PFSK-1 (cell line): ENCODE results near the gene IL2RA.

ENCODE experiments used
- FOXP2 ChIP-seq: optimal IDR thresholded peaks from 2 replicates; pipeline ENCODE3; 2011; ENCODE audit warnings: borderline replicate concordance, control low read depth, inconsistent platforms; ENCODE audit not compliant: insufficient read depth; ENCODE audit errors: extremely low read length, extremely low read depth
- POLR2AphosphoS5 ChIP-seq: IDR thresholded peaks from 2 replicates; pipeline ENCODE4 v1.6.1; 2012; ENCODE audit warnings: low read depth, mild to moderate bottlenecking, control low read depth, low read length, moderate library complexity
- REST ChIP-seq, 2 experiments: IDR thresholded peaks; 2 replicates each; pipeline versions ENCODE4 v1.6.1 to v1.8.0; 2011 to 2012; ENCODE audit warnings: low read depth in 2 of 2, low read length in 2 of 2, control low read depth in 1 of 2, inconsistent platforms in 1 of 2, mild to moderate bottlenecking in 1 of 2, moderate library complexity in 1 of 2; ENCODE audit not compliant: insufficient read depth in 1 of 2
- SIN3A ChIP-seq: IDR thresholded peaks from 2 replicates; pipeline ENCODE4 v1.6.1; 2012; ENCODE audit warnings: mild to moderate bottlenecking, low read length, moderate library complexity, borderline replicate concordance; ENCODE audit not compliant: insufficient read depth
- TAF1 ChIP-seq: IDR thresholded peaks from 2 replicates; pipeline ENCODE4 v1.6.1; 2012; ENCODE audit warnings: low read length, control low read depth, borderline replicate concordance; ENCODE audit not compliant: insufficient read depth

GRCh38 chr10:6045314-6045848 lies 16.8 kb downstream of the IL2RA start:
- TF ChIP-seq FOXP2 (no peak), REST (IDR thresholded peaks at IDR 0.05; ENCODE audit: insufficient read depth in 1 of 2, low read depth in 2 of 2, low read length in 2 of 2) (no peak), SIN3A (no peak), POLR2AphosphoS5 (no peak), TAF1 (no peak)
